ENCODE results near the gene SLC49A3.

GRCh38 chr4:683247-683897, 5.6 kb downstream of the SLC49A3 start:
- TF ChIP-seq RCOR1 (conservative IDR thresholded peaks at IDR 0.05; ENCODE audit: low read depth, low read length) (no peak), CTCF (IDR thresholded peaks at IDR 0.05 in 2 of 3, conservative IDR thresholded peaks at IDR 0.05 in 1 of 3; ENCODE audit: control insufficient read depth in 2 of 3, extremely low read depth in 1 of 3, insufficient read depth in 1 of 3, low read depth in 3 of 3, low read length in 3 of 3) (no peak), ZNF217 (IDR thresholded peaks at IDR 0.05) (no peak), ZNF207 (IDR thresholded peaks at IDR 0.05; ENCODE audit: borderline replicate concordance) (no peak), EP300 (IDR thresholded peaks at IDR 0.05; ENCODE audit: borderline replicate concordance in 1 of 2, control insufficient read depth in 1 of 2, low read depth in 2 of 2, low read length in 2 of 2) (no peak), POLR2AphosphoS2 (IDR thresholded peaks at IDR 0.05; ENCODE audit: low read depth, low read length) (no peak), ATF2 (IDR thresholded peaks at IDR 0.05; ENCODE audit: low read length) (no peak), POLR2AphosphoS5 (IDR thresholded peaks at IDR 0.05; ENCODE audit: low read length) (no peak), HDAC6 (IDR thresholded peaks at IDR 0.05; ENCODE audit: unreplicated experiment) (no peak), MAX (IDR thresholded peaks at IDR 0.05; ENCODE audit: low read depth, low read length) (no peak), ZBTB4 (CRISPR knock-in tag; IDR thresholded peaks at IDR 0.05) (no peak), RFX5 (IDR thresholded peaks at IDR 0.05; ENCODE audit: low read depth, low read length) (no peak), EZH2 (IDR thresholded peaks at IDR 0.05; ENCODE audit: borderline replicate concordance, control insufficient read depth, low read depth, low read length) (no peak), JUND (IDR thresholded peaks at IDR 0.05; ENCODE audit: low read depth, low read length) (no peak)

Measured in GM12878 (cell line).